ENCODE measurements around the gene KRT2.

KRT2 gene

DNA sequence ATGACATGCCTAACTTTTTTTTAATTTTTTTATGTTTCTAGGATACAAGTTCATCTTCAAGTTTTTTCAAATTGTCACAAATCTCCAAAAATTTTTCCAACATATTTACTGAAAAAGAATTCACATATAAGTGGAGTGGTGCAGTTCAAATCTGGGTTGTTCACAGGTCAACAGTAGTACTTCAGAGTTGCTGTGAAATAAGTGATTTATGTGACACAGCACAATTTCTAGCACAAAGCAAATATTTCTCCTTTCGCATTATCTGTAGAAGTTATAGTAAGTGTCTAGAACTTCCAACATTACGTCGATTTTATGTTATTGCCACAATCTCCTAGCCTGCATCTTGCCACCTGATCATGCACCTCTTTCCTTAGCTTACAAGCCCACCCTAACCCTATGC, 9.7 kb upstream of the KRT2 start:
- no peak overlapping the region for H3K4me3 Mint-ChIP-seq
- peaks cover 39% of the 10 kb centered on the region for H3K4me1 Mint-ChIP-seq
- no peaks in the 10 kb centered on the region for H3K36me3 Mint-ChIP-seq
- H3K27ac Mint-ChIP-seq: no peak overlapping the region
- H3K9me3 Mint-ChIP-seq: no peaks in the 10 kb centered on the region
- no peaks in the 10 kb centered on the region for H3K27me3 Mint-ChIP-seq

DNA sequence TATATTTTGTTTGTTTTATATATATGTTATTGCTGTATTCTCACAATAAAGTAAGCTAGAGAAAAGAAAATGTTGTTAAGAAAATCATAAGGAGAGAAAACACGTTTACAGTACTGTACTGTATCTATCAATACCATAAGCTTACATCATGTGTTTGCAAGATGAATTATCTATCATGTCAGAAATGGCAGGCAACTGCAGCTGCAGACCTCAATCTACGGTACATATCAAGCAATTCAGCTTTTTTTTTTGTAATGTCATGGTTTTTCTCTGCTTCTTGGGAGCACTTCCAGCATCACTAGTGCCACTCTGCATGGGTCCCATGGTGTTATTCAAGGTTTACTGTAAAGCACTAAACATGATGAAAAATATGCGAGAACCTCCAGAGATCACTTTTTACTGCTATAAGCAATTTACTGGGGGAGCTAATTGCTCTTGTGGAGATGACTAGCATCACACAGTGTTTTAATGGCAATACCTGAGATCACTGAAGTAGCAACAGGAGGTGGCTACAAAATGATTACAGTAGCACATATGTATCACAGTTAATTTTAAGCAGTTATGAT, 9.0 kb upstream of the KRT2 start:
- Mint-ChIP-seq H3K9me3 (no peaks in the 10 kb centered on the region), H3K27me3 (no peaks in the 10 kb centered on the region), H3K4me3 (no peak overlapping the region), H3K36me3 (no peaks in the 10 kb centered on the region), H3K4me1 (peaks cover 38% of the 10 kb centered on the region), H3K27ac (no peak overlapping the region)

DNA sequence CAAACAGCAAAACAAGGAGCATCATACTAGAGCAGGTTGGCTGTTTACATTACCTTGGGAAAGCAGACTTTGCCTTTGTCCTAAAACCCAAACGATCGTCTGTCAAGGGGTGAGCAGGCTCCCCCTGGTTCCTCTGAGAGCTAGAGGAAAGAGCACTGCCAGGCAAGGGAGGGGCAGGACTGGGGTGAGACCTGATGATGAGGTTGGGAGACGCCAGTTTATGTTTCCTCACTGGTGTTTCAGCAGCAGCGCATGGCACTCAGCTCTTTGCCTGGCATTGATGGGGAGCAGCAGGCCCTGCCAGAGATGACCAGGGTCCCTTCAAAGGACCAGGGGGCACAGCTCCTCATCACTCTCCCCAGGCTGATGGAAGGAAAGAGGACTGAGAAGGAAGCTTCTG, 7.9 kb upstream of the KRT2 start:
- Mint-ChIP-seq H3K9me3 (no peaks in the 10 kb centered on the region), H3K4me1 (peaks cover 35% of the 10 kb centered on the region), H3K27me3 (no peaks in the 10 kb centered on the region), H3K27ac (no peak overlapping the region), H3K4me3 (no peak overlapping the region), H3K36me3 (no peaks in the 10 kb centered on the region)

DNA sequence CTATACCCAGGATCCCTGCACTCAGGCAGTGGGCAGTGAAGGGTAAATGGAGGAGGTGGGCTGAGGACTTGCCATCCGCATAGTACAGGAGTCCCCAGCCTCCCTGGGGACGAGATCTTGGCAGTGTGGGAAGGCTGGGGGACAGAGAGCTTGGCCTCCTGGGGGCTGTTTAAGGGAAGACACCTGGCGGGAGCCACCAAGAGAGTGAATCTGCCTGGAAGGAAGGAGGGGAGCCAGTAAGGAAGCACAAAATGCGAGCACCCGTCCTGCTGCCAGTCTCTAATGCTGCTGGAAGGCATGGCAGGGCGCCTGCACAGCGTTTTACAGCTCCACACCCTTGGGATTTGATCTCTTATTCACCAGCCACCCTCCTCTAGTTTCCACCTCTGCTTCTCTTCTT, 7.4 kb upstream of the KRT2 start:
- no peak overlapping the region for H3K27ac Mint-ChIP-seq
- no peaks in the 10 kb centered on the region for H3K36me3 Mint-ChIP-seq
- no peaks in the 10 kb centered on the region for H3K27me3 Mint-ChIP-seq
- H3K4me1 Mint-ChIP-seq: peaks cover 38% of the 10 kb centered on the region
- no peak overlapping the region for H3K4me3 Mint-ChIP-seq
- H3K9me3 Mint-ChIP-seq: no peaks in the 10 kb centered on the region

DNA sequence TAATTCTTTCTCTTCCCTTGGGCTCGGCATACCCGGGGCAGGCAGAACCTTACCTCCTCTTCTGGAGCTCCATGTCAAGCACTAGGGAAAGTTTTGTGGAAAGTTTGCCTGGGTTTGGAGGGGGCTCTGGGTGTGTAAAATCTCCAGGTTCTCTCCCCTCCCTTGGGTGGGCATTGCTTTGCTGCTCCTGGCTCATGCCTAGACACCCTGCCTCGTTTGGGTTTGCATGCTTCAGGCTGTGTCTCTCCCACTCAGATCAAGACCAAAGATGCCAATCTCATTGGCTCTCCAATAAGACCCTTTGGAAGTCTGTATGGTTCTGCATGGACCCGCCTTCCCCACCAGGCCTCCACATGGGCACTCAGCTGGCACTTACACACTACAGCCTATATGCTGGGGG, 6.2 kb upstream of the KRT2 start:
- Mint-ChIP-seq H3K36me3 (no peaks in the 10 kb centered on the region), H3K9me3 (no peaks in the 10 kb centered on the region), H3K27me3 (no peaks in the 10 kb centered on the region)

DNA sequence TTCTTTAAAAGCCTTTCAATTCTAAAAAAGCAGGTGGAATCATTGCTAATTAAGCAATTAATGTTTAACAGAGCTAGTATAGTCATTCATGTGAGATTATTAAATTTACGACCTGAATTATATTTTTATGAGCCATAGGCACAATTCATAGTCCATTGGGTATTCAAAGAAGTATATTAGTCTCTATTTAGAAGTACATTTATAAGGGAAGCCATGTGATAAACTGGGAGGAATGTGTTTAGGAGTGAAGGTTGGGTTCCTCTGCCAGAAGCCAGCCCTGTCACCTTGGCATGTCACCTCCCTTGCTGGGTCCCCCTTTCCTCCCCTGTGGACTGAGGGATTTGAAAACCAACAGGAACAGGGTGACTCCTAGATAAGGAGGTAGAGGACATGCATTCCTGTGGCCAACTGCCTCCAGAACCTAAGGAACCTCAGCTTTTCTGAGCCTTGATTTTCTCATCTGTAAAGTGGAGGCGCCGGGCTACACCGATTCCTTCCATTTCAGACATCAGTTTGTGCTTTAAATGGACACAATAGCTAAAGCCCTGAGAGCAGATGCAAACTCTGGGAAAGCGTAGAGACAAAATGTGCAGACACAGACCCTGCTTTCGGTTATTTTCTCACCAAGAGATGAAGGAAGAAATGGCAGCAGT, 5.4 kb upstream of the KRT2 start:
- peaks cover 40% of the 10 kb centered on the region for H3K4me1 Mint-ChIP-seq
- H3K27me3 Mint-ChIP-seq: no peaks in the 10 kb centered on the region
- H3K4me3 Mint-ChIP-seq: no peak overlapping the region
- no peaks in the 10 kb centered on the region for H3K36me3 Mint-ChIP-seq
- H3K9me3 Mint-ChIP-seq: no peaks in the 10 kb centered on the region
- peak overlapping the region; percentile 42 for H3K27ac Mint-ChIP-seq

More for the DNA sequence above, 6.2 kb upstream of the KRT2 start:
- H3K4me3 Mint-ChIP-seq: no peak overlapping the region
- H3K4me1 Mint-ChIP-seq: peaks cover 46% of the 10 kb centered on the region
- H3K27ac Mint-ChIP-seq: no peak overlapping the region

DNA sequence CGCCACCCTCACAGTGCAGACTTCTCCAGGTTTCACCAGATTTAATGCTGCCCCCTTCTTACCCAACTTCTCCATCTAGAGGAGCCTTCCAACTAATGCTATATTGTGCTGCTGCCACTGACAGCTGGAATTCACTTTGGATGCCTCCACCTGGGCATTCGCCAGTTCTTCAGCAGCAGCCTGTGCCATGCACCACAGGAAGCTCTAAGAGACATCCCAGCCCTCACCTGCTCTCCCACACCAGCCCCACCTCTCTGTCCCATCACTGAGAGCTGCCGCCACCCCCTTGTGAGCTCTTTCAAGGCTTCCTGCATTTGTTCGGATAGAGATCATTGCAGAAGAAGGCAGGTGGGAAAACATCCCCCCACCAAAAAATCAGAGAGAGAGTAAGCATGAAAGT, 4.6 kb upstream of the KRT2 start:
- Mint-ChIP-seq H3K9me3 (no peaks in the 10 kb centered on the region), H3K36me3 (no peaks in the 10 kb centered on the region), H3K27ac (no peak overlapping the region)

DNA sequence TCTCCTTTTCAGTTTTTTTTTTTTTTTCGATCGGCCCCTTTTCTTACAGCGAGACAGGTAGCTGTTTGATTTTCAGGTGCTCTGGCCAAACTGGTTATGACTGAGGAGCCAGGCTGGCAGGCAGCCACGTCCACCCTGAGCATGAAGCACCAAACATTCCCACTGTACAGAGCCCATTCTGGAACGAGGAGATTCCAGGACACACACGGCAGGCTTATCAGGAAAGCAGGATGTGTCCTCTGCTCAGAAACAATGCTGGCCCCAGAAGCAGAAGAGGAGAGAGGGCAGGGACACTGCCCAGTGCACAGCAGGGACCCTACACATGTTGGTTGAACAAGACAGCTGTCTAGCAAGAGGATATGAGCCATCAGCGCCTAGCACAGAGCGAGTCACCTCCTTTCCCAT, 3.7 kb upstream of the KRT2 start:
- H3K27ac Mint-ChIP-seq: no peak overlapping the region
- no peak overlapping the region for H3K4me3 Mint-ChIP-seq
- no peaks in the 10 kb centered on the region for H3K36me3 Mint-ChIP-seq
- H3K27me3 Mint-ChIP-seq: no peaks in the 10 kb centered on the region
- H3K4me1 Mint-ChIP-seq: peaks cover 36% of the 10 kb centered on the region
- H3K9me3 Mint-ChIP-seq: no peaks in the 10 kb centered on the region

More for the DNA sequence above, 4.6 kb upstream of the KRT2 start:
- Mint-ChIP-seq H3K4me1 (peaks cover 36% of the 10 kb centered on the region), H3K27me3 (no peaks in the 10 kb centered on the region), H3K4me3 (no peak overlapping the region)

DNA sequence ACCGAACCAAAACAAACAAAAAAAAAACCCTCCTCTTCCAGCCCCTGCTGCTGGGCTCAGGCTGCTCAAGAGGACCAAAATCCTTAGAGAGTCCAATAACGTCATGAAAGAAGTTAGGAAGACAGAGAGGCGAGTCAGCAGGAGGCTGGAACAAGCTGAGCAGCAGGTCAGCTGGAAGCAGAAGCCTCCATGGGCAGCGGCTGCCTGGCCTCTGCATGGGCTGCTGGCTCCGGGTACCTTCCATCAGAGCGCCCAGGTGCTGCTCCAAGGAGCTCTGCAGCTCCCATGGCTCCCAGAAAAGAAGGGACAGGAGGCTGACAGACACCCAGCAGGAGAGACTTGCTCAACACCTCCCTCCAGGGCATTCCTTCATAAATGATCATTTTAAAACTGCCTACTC, 3.2 kb upstream of the KRT2 start:
- no peaks in the 10 kb centered on the region for H3K36me3 Mint-ChIP-seq
- H3K9me3 Mint-ChIP-seq: no peaks in the 10 kb centered on the region
- H3K4me3 Mint-ChIP-seq: no peak overlapping the region
- peaks cover 41% of the 10 kb centered on the region for H3K4me1 Mint-ChIP-seq
- no peaks in the 10 kb centered on the region for H3K27me3 Mint-ChIP-seq
- no peak overlapping the region for H3K27ac Mint-ChIP-seq

DNA sequence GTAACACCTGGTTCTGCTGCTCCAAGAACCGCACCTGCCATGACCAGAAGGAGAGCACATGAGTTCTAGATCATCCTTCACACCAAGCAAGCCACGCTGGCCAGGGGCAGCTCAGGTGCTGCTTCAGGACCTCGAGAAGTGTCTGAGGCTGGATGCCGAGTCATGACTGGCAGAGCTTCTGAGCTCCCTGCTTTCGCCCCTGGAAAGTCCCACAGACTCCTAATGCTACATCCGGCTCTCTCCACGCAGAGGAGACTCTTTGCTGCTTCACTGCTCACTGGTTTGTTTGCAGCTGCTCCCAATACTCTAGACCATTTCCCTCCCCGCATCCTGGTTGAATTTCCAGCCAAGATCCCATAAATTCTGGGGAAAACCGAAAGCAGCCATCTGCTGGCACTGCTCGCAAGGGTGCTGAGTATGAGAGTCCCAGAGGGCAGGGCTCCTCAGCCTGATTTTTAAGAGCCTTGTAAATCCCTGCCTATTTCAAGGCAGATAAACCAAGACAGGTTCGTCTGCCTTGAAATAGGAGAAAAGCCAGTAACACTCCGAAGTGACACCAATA, 1.4 kb downstream of the KRT2 start:
- no peak overlapping the region for H3K4me3 Mint-ChIP-seq
- H3K27ac Mint-ChIP-seq: no peak overlapping the region
- no peaks in the 10 kb centered on the region for H3K27me3 Mint-ChIP-seq
- no peaks in the 10 kb centered on the region for H3K9me3 Mint-ChIP-seq
- no peaks in the 10 kb centered on the region for H3K36me3 Mint-ChIP-seq
- peaks cover 66% of the 10 kb centered on the region for H3K4me1 Mint-ChIP-seq

DNA sequence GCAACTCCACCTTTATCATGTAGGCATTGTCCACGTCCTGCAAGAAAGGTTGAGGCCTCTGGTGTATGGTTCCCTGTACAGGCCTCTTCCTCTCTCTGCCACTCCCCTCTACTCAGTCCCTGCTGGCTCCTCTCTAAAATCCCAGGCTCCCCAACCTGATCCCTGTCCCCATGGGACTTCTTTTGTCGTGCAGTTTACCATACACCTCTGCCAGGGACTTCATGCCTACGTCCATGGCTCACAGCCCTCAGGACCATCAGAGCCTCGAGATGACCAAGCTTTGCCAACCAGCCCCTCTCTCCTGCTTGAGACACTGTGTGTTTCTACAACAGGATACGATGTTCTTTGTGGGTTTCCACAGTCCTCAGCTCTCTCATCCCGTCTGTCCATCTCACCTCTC, 2.9 kb downstream of the KRT2 start:
- H3K4me3 Mint-ChIP-seq: no peak overlapping the region
- peaks cover 2% of the 10 kb centered on the region for H3K36me3 Mint-ChIP-seq
- H3K27ac Mint-ChIP-seq: peak overlapping the region; percentile 81
- H3K27me3 Mint-ChIP-seq: no peaks in the 10 kb centered on the region
- no peaks in the 10 kb centered on the region for H3K9me3 Mint-ChIP-seq
- H3K4me1 Mint-ChIP-seq: peaks cover 73% of the 10 kb centered on the region

DNA sequence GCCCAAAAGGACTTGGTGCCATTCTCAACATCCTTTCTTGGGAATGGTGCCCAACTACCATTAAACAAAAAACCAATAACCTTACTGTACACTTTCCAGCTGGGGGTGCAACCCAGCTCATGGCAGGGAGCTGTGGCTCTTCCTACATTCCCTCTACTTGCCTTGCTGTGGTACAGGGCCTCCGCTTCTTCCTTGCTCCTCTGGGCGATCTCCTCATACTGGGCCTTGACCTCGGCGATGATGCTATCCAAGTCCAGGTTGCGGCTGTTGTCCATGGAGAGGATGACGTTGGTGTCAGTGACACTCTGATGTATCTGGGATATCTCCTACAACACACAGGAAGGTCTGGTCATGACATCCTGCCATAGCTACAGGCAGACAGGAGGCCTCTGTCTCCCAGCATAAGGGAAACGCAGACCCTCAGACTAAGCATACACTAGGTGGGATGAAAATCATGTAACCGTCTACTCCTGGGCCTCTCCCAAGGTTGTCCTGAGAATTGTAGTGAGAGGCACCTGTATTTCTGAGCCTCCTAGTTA, 3.9 kb downstream of the KRT2 start:
- Mint-ChIP-seq H3K9me3 (no peaks in the 10 kb centered on the region), H3K4me1 (peaks cover 77% of the 10 kb centered on the region), H3K4me3 (no peak overlapping the region), H3K36me3 (peaks cover 2% of the 10 kb centered on the region), H3K27ac (no peak overlapping the region), H3K27me3 (no peaks in the 10 kb centered on the region)

DNA sequence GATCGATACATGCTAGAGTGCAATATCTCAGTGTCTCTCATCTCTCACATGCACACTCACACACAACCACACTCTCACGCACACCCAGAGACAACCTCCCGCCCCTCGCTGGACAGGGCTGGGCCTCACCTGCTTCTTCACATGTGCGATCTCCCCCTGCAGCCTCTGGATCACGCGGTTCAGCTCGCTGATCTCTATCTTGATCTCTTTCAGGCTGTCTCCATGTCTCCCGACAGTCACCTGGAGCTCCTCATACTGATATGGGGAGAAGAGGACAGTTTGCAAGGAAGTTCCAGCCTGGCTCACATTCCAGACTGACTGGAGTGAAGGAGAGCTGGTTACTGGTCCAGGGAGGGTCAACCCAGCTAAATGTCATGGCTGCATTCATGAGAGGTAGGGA, 4.4 kb downstream of the KRT2 start:
- Mint-ChIP-seq H3K27ac (peak overlapping the region; percentile 26), H3K36me3 (peaks cover 2% of the 10 kb centered on the region), H3K27me3 (no peaks in the 10 kb centered on the region), H3K4me3 (no peak overlapping the region), H3K4me1 (peaks cover 82% of the 10 kb centered on the region), H3K9me3 (no peaks in the 10 kb centered on the region)

DNA sequence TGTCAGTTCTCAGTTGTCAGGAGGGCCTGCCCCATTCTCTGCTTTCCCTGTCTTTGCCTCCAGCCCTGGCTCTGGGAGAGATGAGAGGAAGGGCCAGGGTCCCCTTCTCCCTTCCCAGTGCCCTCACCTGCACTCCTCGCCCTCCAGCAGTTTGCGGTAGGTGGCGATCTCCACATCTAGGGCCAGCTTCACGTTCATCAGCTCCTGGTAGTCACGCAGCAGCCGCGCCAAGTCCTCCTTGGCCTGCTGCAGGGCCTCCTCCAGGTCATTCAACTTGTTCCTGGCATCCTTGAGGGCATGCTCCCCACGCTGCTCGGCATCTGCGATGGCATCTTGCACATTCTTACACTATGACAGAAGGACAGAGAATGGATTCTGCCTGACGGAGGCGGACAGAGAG, 5.4 kb downstream of the KRT2 start:
- H3K4me1 Mint-ChIP-seq: peaks cover 92% of the 10 kb centered on the region
- H3K27ac Mint-ChIP-seq: peak overlapping the region; percentile 92
- no peaks in the 10 kb centered on the region for H3K27me3 Mint-ChIP-seq
- H3K4me3 Mint-ChIP-seq: no peak overlapping the region
- H3K36me3 Mint-ChIP-seq: peaks cover 2% of the 10 kb centered on the region
- H3K9me3 Mint-ChIP-seq: no peaks in the 10 kb centered on the region

DNA sequence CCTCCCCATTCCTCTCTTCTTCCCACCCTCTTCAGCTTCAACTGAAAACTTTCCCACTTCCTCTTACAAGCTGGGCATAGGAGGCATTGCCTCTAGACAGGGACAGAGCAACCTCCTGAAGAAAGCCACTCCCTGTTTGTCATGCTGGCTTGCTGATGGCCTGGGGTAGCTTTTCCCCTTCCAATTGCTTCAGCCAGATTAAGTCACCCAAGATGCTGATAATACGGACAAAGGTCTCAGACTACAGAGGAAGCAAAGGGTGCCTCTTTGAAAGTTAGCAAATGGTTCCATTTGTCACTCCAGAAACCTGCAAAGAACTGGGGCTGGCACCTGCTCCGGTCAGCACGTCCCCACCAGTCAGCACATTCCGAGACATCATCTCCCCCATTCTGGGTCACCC, 6.0 kb downstream of the KRT2 start:
- Mint-ChIP-seq H3K27ac (peak overlapping the region; percentile 92), H3K27me3 (no peaks in the 10 kb centered on the region), H3K4me3 (peak overlapping the region; percentile 61), H3K36me3 (peaks cover 2% of the 10 kb centered on the region), H3K4me1 (peaks cover 98% of the 10 kb centered on the region), H3K9me3 (no peaks in the 10 kb centered on the region)

DNA sequence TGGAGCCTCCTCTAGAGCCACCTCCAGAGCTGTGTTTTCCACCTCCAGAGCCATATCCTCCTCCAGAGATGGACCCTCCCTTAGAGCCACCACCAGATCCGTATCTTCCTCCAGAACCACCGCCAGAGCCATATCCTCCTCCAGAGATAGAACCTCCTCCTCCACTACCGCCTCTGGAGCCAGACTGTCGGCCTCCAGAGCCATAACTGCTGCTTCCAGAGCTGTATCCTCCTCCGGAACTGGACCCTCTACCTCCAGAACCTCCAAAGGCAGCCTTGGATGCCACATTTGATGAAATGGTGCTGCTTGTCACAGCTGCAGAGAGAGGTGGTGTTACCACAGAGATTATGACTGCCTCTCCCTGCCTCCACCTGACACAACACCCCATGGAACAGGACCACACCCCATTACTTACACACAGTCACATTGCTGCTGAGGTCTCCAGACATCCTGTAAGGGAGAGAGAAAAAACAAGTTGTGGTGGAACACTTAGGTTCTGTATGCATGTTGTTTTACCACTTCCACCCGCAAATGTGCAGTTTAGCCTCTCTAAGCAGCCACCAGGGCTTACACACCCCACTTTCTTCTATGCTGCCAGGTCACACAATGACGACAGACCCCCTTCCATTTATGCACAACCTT, 6.8 kb downstream of the KRT2 start:
- Mint-ChIP-seq H3K27me3 (no peaks in the 10 kb centered on the region), H3K9me3 (no peaks in the 10 kb centered on the region), H3K4me3 (peak overlapping the region; percentile 61), H3K4me1 (peaks cover 99% of the 10 kb centered on the region), H3K36me3 (peaks cover 2% of the 10 kb centered on the region), H3K27ac (peak overlapping the region; percentile 92)
